ENCODE data around the gene BHLHE40. TPM values are rescaled to one million over a fixed set of nuclear protein-coding genes. Genes with fewer than 3 reads are reported as not detected.

Gene BHLHE40
- total RNA-seq, 1 donor from 2014 or later, result 26.4 TPM

- DNase-seq (ENCODE audit: low spot score) (no peak), ATAC-seq (no peak)
Observed at GRCh38 chr3:4982773-4983738, 3.8 kb downstream of the BHLHE40 start.

- no peak for ATAC-seq
- DNase-seq (ENCODE audit: low spot score), result no peak
Observed at GRCh38 chr3:4983739-4984510, 4.7 kb downstream of the BHLHE40 start.

GRCh38 chr3:4984511-4984864 is 5.3 kb downstream of the BHLHE40 start:
- DNase-seq (ENCODE audit: low spot score) (no peak), ATAC-seq (no peak)

- no peak for DNase-seq (ENCODE audit: low spot score)
- ATAC-seq, result peak; percentile 4
Observed at GRCh38 chr3:4985330-4986174, 6.3 kb downstream of the BHLHE40 start.

GRCh38 chr3:4986175-4986781 is 7.0 kb downstream of the BHLHE40 start:
- DNase-seq (ENCODE audit: low spot score) (no peak), ATAC-seq (peak; percentile 53)

GRCh38 chr3:4986782-4987537 is 7.7 kb downstream of the BHLHE40 start:
- peak; percentile 80 for ATAC-seq
- DNase-seq (ENCODE audit: low spot score), result peak; percentile 97

- ATAC-seq, result no peak
- DNase-seq (ENCODE audit: low spot score), result no peak
Observed at GRCh38 chr3:4987538-4988296, 8.5 kb downstream of the BHLHE40 start.

- no peak for DNase-seq (ENCODE audit: low spot score)
- ATAC-seq, result no peak
Observed at GRCh38 chr3:4988983-4989834, 10.0 kb downstream of the BHLHE40 start.

- DNase-seq (ENCODE audit: low spot score), result no peak
- no peak for ATAC-seq
Observed at GRCh38 chr3:4990069-4990468, 10.8 kb downstream of the BHLHE40 start.

- DNase-seq (ENCODE audit: low spot score), result no peak
- ATAC-seq, result no peak
Observed at GRCh38 chr3:4992118-4992517, 12.9 kb downstream of the BHLHE40 start.

- no peak for DNase-seq (ENCODE audit: low spot score)
- ATAC-seq, result no peak
Observed at GRCh38 chr3:4993276-4994143, 14.3 kb downstream of the BHLHE40 start.

- DNase-seq (ENCODE audit: low spot score) (no peak), ATAC-seq (no peak)
Observed at GRCh38 chr3:4994144-4994730, 15.0 kb downstream of the BHLHE40 start.

- DNase-seq (ENCODE audit: low spot score) (no peak), ATAC-seq (peak; percentile 18)
Observed at GRCh38 chr3:4994823-4995499, 15.7 kb downstream of the BHLHE40 start.

GRCh38 chr3:4995500-4996053 is 16.3 kb downstream of the BHLHE40 start:
- no peak for ATAC-seq
- DNase-seq (ENCODE audit: low spot score), result peak; percentile 19

GRCh38 chr3:4996223-4996765 is 17.1 kb downstream of the BHLHE40 start:
- ATAC-seq, result no peak
- DNase-seq (ENCODE audit: low spot score), result peak; percentile 11

All from left lobe of liver (tissue), 2 donors.